CD8-positive, alpha-beta memory T cell (primary cell): Measurements from ENCODE around the gene LYAR. TPM values are rescaled to one million over a fixed set of nuclear protein-coding genes. Genes with fewer than 3 reads are reported as not detected.
"Not testable (repeated sequence)": the region's sequence is repeated elsewhere in the genome, so short reads cannot be mapped to it uniquely, and the experiment has no call there.

Experiments used
- CTCF ChIA-PET: fragments of 350-600 bp; sonication (Branson Sonifier 250); formaldehyde crosslinking; loops from one replicate; lab custom pipeline; 2021; ENCODE audit warnings: antibody characterized with exemption; lab: Charles Lee
- POLR2A ChIA-PET: fragments of 350-600 bp; sonication (Branson Sonifier 250); formaldehyde crosslinking; loops from one replicate; lab custom pipeline; 2021; ENCODE audit warnings: antibody characterized with exemption; lab: Charles Lee
- DNase-seq, 5 donors: peaks; one replicate each; pipeline versions ENCODE4 v3.0.0 to v3.0.0-alpha.2; 2020 to 2022; ENCODE audit warnings: mixed read lengths in 1 of 5
- H3K27ac ChIP-seq: one replicate; pipeline ENCODE4 v1.7.0; 2013; ENCODE audit warnings: low read depth, mild to moderate bottlenecking, low read length, moderate library complexity
- H3K27me3 ChIP-seq: 2 replicates; pipeline ENCODE4 v1.7.0; 2013; ENCODE audit warnings: low read length, mild to moderate bottlenecking; ENCODE audit not compliant: insufficient read depth, poor library complexity, severe bottlenecking
- H3K36me3 ChIP-seq: 2 replicates; pipeline ENCODE4 v1.7.0; 2013; ENCODE audit warnings: mild to moderate bottlenecking, low read length, moderate library complexity; ENCODE audit not compliant: insufficient read depth
- H3K4me1 ChIP-seq: 2 replicates; pipeline ENCODE4 v1.7.0; 2013; ENCODE audit warnings: mild to moderate bottlenecking, low read length, moderate library complexity; ENCODE audit not compliant: insufficient read depth
- H3K4me3 ChIP-seq: 2 replicates; pipeline ENCODE4 v1.7.0; 2013; ENCODE audit warnings: mild to moderate bottlenecking, low read length
- H3K9me3 ChIP-seq: 2 replicates; pipeline ENCODE4 v1.7.0; 2013; ENCODE audit warnings: mild to moderate bottlenecking, low read length
- H3K27ac Mint-ChIP-seq, 8 donors: one replicate each; pipeline ENCODE4 v1.8.0; 2020 to 2021; ENCODE audit warnings: mixed read lengths in 8 of 8, mild to moderate bottlenecking in 6 of 8, inconsistent platforms in 3 of 8, moderate library complexity in 3 of 8
- H3K27me3 Mint-ChIP-seq, 2 donors: one replicate each; pipeline ENCODE4 v1.8.0; 2020 to 2021; ENCODE audit warnings: mixed read lengths in 2 of 2, mild to moderate bottlenecking in 1 of 2, moderate library complexity in 1 of 2
- H3K36me3 Mint-ChIP-seq, 3 donors: one replicate each; pipeline ENCODE4 v1.8.0; 2020 to 2021; ENCODE audit warnings: mixed read lengths in 3 of 3, inconsistent platforms in 1 of 3, mild to moderate bottlenecking in 1 of 3
- H3K4me1 Mint-ChIP-seq, 3 donors: one replicate each; pipeline ENCODE4 v1.8.0; 2020 to 2021; ENCODE audit warnings: mixed read lengths in 3 of 3, inconsistent platforms in 1 of 3, mild to moderate bottlenecking in 1 of 3
- H3K4me3 Mint-ChIP-seq, 7 donors: one replicate each; pipeline ENCODE4 v1.8.0; 2020 to 2021; ENCODE audit warnings: mixed read lengths in 7 of 7, mild to moderate bottlenecking in 6 of 7, moderate library complexity in 4 of 7, inconsistent platforms in 2 of 7
- H3K9me3 Mint-ChIP-seq, 5 donors: one replicate each; pipeline ENCODE4 v1.8.0; 2020 to 2022; ENCODE audit warnings: mixed read lengths in 5 of 5, mild to moderate bottlenecking in 3 of 5, moderate library complexity in 2 of 5, inconsistent platforms in 1 of 5
- polyA plus RNA-seq: library from polyadenylated mRNA; unstranded; fragments of 300-500 nt; fragmentation: Illumina TruSeq; gene quantifications from one replicate; pipeline ENCODE4 v1.2.3, GENCODE V29; 2021
- total RNA-seq, 2 experiments: library from RNA; stranded (reverse); gene quantifications; one replicate each; pipeline ENCODE4 v1.2.3, GENCODE V29; 2021

Gene LYAR
- total and polyA plus RNA-seq, 3 experiments from 2014 or later: 95.8 to 187 (median 103) TPM

GRCh38 chr4:4248029-4248884 lies 41.7 kb downstream of the LYAR start, which contains the start of gene TMEM128:
TSS of gene TMEM128 (minus strand) at chr4:4248223. CDS start at chr4:4248202, 21 bp downstream.
- Histone ChIP-seq H3K9me3 (no peaks in the 10 kb centered on the region), H3K4me1 (peaks cover 16% of the 10 kb centered on the region), H3K36me3 (peaks cover 10% of the 10 kb centered on the region), H3K27me3 (no peaks in the 10 kb centered on the region), H3K27ac (peak within 1 kb of the TSS; percentile 93), H3K4me3 (peak within 1 kb of the TSS; percentile 74)
- Mint-ChIP-seq H3K9me3 (no peaks in the 10 kb centered on the region), H3K27me3 (no peaks in the 10 kb centered on the region), H3K4me1 (peaks cover 27 to 48% (median 44%) of the 10 kb centered on the region in 3 donors), H3K36me3 (peaks cover 13 to 36% (median 15%) of the 10 kb centered on the region in 3 donors), H3K27ac (peak within 1 kb of the TSS; percentile 97 to 99 (median 98)), H3K4me3 (peak within 1 kb of the TSS; percentile 95 to 99 (median 97))
- POLR2A ChIA-PET: interaction anchor here (0.9 to 2.3 kb wide), 7 partner anchors 11 to 294 kb away, joined by 3 to 11 read pairs (median 7); partner anchors contain the start of genes LYAR, NSG1, STX18 and ZBTB49
- CTCF ChIA-PET: interaction anchor here (0.9 to 7.6 kb wide), 8 partner anchors 8 to 185 kb away, joined by 3 to 64 read pairs (median 6); no protein-coding TSS in a partner anchor
- DNase-seq: peak; percentile 88 to 95 (median 89)

GRCh38 chr4:4247696-4248028 lies 42.3 kb downstream of the LYAR start:
- Mint-ChIP-seq H3K27ac (peak overlapping the region; percentile 97 to 99 (median 98)), H3K27me3 (no peaks in the 10 kb centered on the region), H3K4me3 (peak overlapping the region; percentile 95 to 99 (median 97)), H3K9me3 (no peaks in the 10 kb centered on the region), H3K36me3 (peaks cover 13 to 39% (median 16%) of the 10 kb centered on the region in 3 donors), H3K4me1 (peaks cover 25 to 44% (median 39%) of the 10 kb centered on the region in 3 donors)
- Histone ChIP-seq H3K4me1 (peaks cover 16% of the 10 kb centered on the region), H3K27ac (peak overlapping the region; percentile 93), H3K36me3 (peaks cover 10% of the 10 kb centered on the region), H3K4me3 (peak overlapping the region; percentile 74), H3K9me3 (no peaks in the 10 kb centered on the region), H3K27me3 (no peaks in the 10 kb centered on the region)
- no peak for DNase-seq
- ChIA-PET CTCF (interaction anchor here (0.9 to 7.6 kb wide), 8 partner anchors 9 to 186 kb away, joined by 3 to 64 read pairs (median 6); no protein-coding TSS in a partner anchor), POLR2A (interaction anchor here (1.3 to 2.3 kb wide), 5 partner anchors 12 to 140 kb away, joined by 6 to 11 read pairs (median 10); partner anchors contain the start of genes LYAR, NSG1 and ZBTB49)

GRCh38 chr4:4245172-4245571 lies 44.8 kb downstream of the LYAR start:
- Mint-ChIP-seq H3K27ac (peak overlapping the region in 3 of 8 donors; percentile 54 to 86 (median 55)), H3K9me3 (no peaks in the 10 kb centered on the region), H3K4me3 (peak overlapping the region in 1 of 7 donors; percentile 43), H3K36me3 (peaks cover 13 to 61% (median 23%) of the 10 kb centered on the region in 3 donors), H3K4me1 (peaks cover 28 to 48% (median 46%) of the 10 kb centered on the region in 3 donors), H3K27me3 (no peaks in the 10 kb centered on the region)
- CTCF ChIA-PET: no interaction called here
- Histone ChIP-seq H3K27ac (no peak overlapping the region), H3K4me3 (no peak overlapping the region), H3K27me3 (no peaks in the 10 kb centered on the region), H3K9me3 (no peaks in the 10 kb centered on the region), H3K36me3 (peaks cover 17% of the 10 kb centered on the region), H3K4me1 (peaks cover 16% of the 10 kb centered on the region)
- DNase-seq: no peak
- POLR2A ChIA-PET: no interaction called here

- H3K27me3 Mint-ChIP-seq, H3K9me3 Mint-ChIP-seq, CTCF ChIA-PET, DNase-seq, H3K27me3 ChIP-seq, H3K4me1 ChIP-seq, POLR2A ChIA-PET, H3K27ac ChIP-seq, H3K9me3 ChIP-seq, H3K4me3 ChIP-seq: not testable (repeated sequence)
- H3K36me3 ChIP-seq: peaks cover 15% of the 10 kb centered on the region
- peak overlapping the region in 1 of 8 donors; percentile 54 for H3K27ac Mint-ChIP-seq
- peaks cover 2 to 22% (median 19%) of the 10 kb centered on the region in 3 donors for H3K4me1 Mint-ChIP-seq
- H3K4me3 Mint-ChIP-seq: peak overlapping the region in 1 of 7 donors; percentile 51
- peaks cover 9 to 86% (median 31%) of the 10 kb centered on the region in 3 donors for H3K36me3 Mint-ChIP-seq
Observed at GRCh38 chr4:4239551-4239950, 50.4 kb downstream of the LYAR start.

- POLR2A ChIA-PET: no interaction called here
- no peak overlapping the region for H3K27ac Mint-ChIP-seq
- peaks cover 6% of the 10 kb centered on the region for H3K36me3 ChIP-seq
Observed at GRCh38 chr4:4233610-4234009, 56.3 kb downstream of the LYAR start.

GRCh38 chr4:4228356-4228668 lies 61.6 kb downstream of the LYAR start:
- Mint-ChIP-seq H3K27ac (no peak overlapping the region), H3K9me3 (peaks cover 0 to 6% (median 3%) of the 10 kb centered on the region in 5 donors), H3K27me3 (peaks cover 47 to 51% of the 10 kb centered on the region in 2 donors), H3K4me3 (peak overlapping the region in 5 of 7 donors; percentile 16 to 76 (median 55)), H3K36me3 (peaks cover 0 to 7% (median 2%) of the 10 kb centered on the region in 3 donors), H3K4me1 (peaks cover 11 to 19% (median 17%) of the 10 kb centered on the region in 3 donors)
- Histone ChIP-seq H3K4me1 (no peaks in the 10 kb centered on the region), H3K27ac (no peak overlapping the region), H3K36me3 (no peaks in the 10 kb centered on the region), H3K9me3 (no peaks in the 10 kb centered on the region), H3K27me3 (peaks cover 5% of the 10 kb centered on the region), H3K4me3 (no peak overlapping the region)
- DNase-seq: no peak
- CTCF ChIA-PET: no interaction called here
- POLR2A ChIA-PET: no interaction called here

More at GRCh38 chr4:4233610-4234009, 56.3 kb downstream of the LYAR start:
- Histone ChIP-seq H3K27me3 (no peaks in the 10 kb centered on the region), H3K27ac (no peak overlapping the region), H3K9me3 (no peaks in the 10 kb centered on the region), H3K4me3 (no peak overlapping the region), H3K4me1 (no peaks in the 10 kb centered on the region)
- no peak for DNase-seq
- Mint-ChIP-seq H3K4me1 (no peaks in the 10 kb centered on the region), H3K4me3 (no peak overlapping the region), H3K36me3 (peaks cover 7 to 39% (median 16%) of the 10 kb centered on the region in 3 donors), H3K9me3 (peaks cover 0 to 17% (median 8%) of the 10 kb centered on the region in 5 donors), H3K27me3 (peaks cover 11 to 17% of the 10 kb centered on the region in 2 donors)
- CTCF ChIA-PET: no interaction called here

GRCh38 chr4:4227510-4228355 lies 62.2 kb downstream of the LYAR start:
- Histone ChIP-seq H3K27me3 (peaks cover 5% of the 10 kb centered on the region), H3K36me3 (no peaks in the 10 kb centered on the region), H3K9me3 (no peaks in the 10 kb centered on the region), H3K27ac (no peak overlapping the region), H3K4me1 (no peaks in the 10 kb centered on the region), H3K4me3 (no peak overlapping the region)
- H3K36me3 Mint-ChIP-seq: peaks cover 0 to 10% (median 0%) of the 10 kb centered on the region in 3 donors
- peak overlapping the region in 5 of 7 donors; percentile 33 to 76 (median 57) for H3K4me3 Mint-ChIP-seq
- POLR2A ChIA-PET: no interaction called here
- H3K27ac Mint-ChIP-seq: no peak overlapping the region
- H3K9me3 Mint-ChIP-seq: peaks cover 0 to 4% (median under 1%) of the 10 kb centered on the region in 5 donors
- H3K4me1 Mint-ChIP-seq: peaks cover 11 to 19% (median 17%) of the 10 kb centered on the region in 3 donors
- DNase-seq: no peak
- CTCF ChIA-PET: no interaction called here
- H3K27me3 Mint-ChIP-seq: peaks cover 51 to 57% of the 10 kb centered on the region in 2 donors
